Measurements from ENCODE around the gene DNASE1L2. TPM values are rescaled to one million over a fixed set of nuclear protein-coding genes. Genes with fewer than 3 reads are reported as not detected.

The DNASE1L2 gene
- total RNA-seq, 1 experiment from 2014 or later, result 1.5 TPM

DNA sequence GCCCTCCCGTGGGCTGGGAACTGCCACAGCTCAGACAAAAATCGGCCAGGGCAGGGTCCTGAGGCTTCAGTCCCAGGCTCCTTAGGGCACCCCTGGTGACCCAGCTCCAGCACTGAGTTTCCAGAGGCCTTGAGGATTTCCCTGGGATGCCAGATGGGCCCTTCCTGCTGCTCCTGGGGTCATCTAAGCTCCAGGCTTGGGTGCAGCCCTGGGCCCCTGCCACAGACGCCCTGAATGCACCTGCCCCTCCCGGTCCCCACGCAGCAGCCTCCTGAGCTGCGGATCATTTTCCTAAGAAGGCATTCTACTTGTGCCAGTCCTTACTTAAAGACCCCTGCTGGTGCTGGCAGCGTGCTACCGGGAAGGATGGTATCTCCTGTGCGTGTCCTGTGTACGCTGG lies 37.7 kb downstream of the DNASE1L2 start:
- H3K27me3 Mint-ChIP-seq (ENCODE audit: insufficient read depth, unreplicated experiment), result no peaks in the 10 kb centered on the region
- CTCF ChIA-PET, result no interaction called here
- H3K4me3 Mint-ChIP-seq (ENCODE audit: unreplicated experiment), result no peak overlapping the region
- no peaks in the 10 kb centered on the region for H3K9me3 Mint-ChIP-seq (ENCODE audit: unreplicated experiment)
- H3K27ac Mint-ChIP-seq (ENCODE audit: low read depth, unreplicated experiment), result no peak overlapping the region
- no peaks in the 10 kb centered on the region for H3K36me3 Mint-ChIP-seq (ENCODE audit: insufficient read depth, unreplicated experiment)
- TF ChIP-seq, protein P1, sequence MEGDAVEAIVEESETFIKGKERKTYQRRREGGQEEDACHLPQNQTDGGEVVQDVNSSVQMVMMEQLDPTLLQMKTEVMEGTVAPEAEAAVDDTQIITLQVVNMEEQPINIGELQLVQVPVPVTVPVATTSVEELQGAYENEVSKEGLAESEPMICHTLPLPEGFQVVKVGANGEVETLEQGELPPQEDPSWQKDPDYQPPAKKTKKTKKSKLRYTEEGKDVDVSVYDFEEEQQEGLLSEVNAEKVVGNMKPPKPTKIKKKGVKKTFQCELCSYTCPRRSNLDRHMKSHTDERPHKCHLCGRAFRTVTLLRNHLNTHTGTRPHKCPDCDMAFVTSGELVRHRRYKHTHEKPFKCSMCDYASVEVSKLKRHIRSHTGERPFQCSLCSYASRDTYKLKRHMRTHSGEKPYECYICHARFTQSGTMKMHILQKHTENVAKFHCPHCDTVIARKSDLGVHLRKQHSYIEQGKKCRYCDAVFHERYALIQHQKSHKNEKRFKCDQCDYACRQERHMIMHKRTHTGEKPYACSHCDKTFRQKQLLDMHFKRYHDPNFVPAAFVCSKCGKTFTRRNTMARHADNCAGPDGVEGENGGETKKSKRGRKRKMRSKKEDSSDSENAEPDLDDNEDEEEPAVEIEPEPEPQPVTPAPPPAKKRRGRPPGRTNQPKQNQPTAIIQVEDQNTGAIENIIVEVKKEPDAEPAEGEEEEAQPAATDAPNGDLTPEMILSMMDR (IDR thresholded peaks at IDR 0.05; ENCODE audit: unreplicated experiment), result no peak
- POLR2A ChIA-PET, result no interaction called here
- BruUV-seq (replicated peaks), result TSS peak; percentile 24
- intact Hi-C loops (cut with micrococcal nuclease), result no loop called here
- DNase-seq (ENCODE audit: unreplicated experiment), result no peak
- H3K4me1 Mint-ChIP-seq (ENCODE audit: insufficient read depth, unreplicated experiment), result peaks cover 8% of the 10 kb centered on the region

DNA sequence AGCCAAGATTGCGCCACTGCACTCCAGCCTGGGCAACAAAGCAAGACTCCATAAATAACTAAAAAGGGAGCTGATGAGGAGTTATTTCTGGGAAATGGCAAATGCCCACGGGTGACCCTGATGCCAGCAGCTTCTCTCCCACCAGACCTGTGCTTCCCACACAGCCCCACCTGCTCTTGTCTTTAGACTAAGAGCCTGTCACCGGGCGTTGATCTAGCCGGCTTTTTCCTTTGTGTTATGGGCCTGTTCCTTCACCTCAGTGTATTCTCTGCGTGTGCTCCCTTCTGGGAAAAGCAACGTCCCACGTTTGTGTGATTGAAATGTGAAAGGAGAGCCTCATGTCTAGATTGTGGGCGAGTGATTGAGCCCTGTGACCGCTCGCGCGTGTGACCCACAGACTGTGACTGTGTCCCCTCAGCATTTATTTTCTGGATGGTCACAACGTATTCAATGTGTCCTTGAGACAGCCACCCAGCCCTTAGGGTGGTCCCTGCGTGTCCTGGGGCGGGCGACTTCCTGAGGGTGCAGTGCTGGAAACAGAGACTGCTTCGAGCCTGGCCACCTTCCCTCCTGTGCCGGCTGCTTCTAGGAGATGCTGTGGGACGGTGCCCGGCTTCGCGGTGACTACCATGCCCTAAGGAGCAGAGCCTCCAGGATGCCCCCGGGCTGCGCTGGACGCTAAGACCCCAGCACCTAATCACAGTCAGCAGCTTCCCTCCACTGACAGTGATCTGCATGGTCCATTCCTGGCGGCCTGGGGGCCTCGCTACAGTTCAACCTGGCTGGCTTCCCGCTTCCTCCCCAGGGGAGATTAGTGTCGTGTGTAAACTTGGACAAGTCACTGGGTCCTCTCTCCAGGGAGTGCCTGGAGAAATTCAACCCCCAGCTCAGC lies 39.5 kb downstream of the DNASE1L2 start:
- Mint-ChIP-seq H3K27me3 (ENCODE audit: insufficient read depth, unreplicated experiment) (peaks cover 12% of the 10 kb centered on the region), H3K4me3 (ENCODE audit: unreplicated experiment) (no peak overlapping the region), H3K27ac (ENCODE audit: low read depth, unreplicated experiment) (no peak overlapping the region), H3K36me3 (ENCODE audit: insufficient read depth, unreplicated experiment) (peaks cover 2% of the 10 kb centered on the region), H3K9me3 (ENCODE audit: unreplicated experiment) (no peaks in the 10 kb centered on the region), H3K4me1 (ENCODE audit: insufficient read depth, unreplicated experiment) (no peaks in the 10 kb centered on the region)
- ChIA-PET POLR2A (no interaction called here), CTCF (no interaction called here)
- TF ChIP-seq, protein P1 (IDR thresholded peaks at IDR 0.05; ENCODE audit: unreplicated experiment), result no peak
- DNase-seq (ENCODE audit: unreplicated experiment), result no peak
- intact Hi-C loops (cut with micrococcal nuclease), result no loop called here
- BruUV-seq (replicated peaks), result no TSS peak

DNA sequence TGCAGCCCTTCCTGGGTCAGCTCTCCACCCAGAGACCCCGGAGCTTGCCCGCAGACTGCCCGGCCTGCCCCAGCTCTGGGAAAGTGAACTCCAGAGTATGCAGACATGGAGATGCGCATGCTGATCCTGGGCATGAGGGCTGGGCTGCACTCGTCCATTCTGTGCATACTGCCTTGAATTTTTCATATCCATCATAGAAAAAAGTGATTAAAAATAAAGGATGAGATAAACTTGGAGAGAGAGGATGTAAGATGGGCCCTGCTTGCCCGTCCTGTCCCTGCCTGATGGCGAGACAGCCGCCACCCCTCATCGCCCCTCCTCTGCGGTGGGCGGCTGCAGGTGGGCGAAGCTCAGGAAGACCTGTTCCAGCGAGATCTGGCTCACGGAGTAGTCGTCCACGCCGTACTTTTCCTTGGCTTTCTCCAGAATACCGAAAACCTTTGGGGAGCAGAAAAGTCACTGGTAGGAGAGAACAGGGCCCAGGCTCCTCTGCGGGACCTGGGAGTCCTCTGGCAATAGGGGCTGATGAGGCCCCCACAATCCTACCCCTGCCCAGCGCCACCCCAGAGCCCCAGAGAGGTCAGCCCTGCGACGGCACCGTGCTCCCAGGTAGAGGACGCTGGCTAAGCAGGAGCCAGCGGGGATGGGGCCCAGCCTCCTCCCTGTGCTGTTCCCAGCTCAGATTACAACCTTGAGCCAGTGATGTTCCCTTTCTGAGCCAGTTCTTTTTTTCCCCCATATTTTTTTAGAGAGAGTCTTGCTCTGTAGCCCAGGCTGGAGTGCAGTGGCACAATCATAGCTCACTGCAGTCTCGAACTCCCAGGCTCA lies 40.3 kb downstream of the DNASE1L2 start:
- CTCF ChIA-PET, result no interaction called here
- Mint-ChIP-seq H3K27ac (ENCODE audit: low read depth, unreplicated experiment) (no peak overlapping the region), H3K36me3 (ENCODE audit: insufficient read depth, unreplicated experiment) (peaks cover 6% of the 10 kb centered on the region), H3K4me3 (ENCODE audit: unreplicated experiment) (no peak overlapping the region), H3K4me1 (ENCODE audit: insufficient read depth, unreplicated experiment) (no peaks in the 10 kb centered on the region), H3K27me3 (ENCODE audit: insufficient read depth, unreplicated experiment) (peaks cover 21% of the 10 kb centered on the region), H3K9me3 (ENCODE audit: unreplicated experiment) (no peaks in the 10 kb centered on the region)
- TF ChIP-seq, protein P1 (IDR thresholded peaks at IDR 0.05; ENCODE audit: unreplicated experiment), result no peak
- no TSS peak for BruUV-seq (replicated peaks)
- POLR2A ChIA-PET, result no interaction called here
- intact Hi-C loops (cut with micrococcal nuclease), result no loop called here
- DNase-seq (ENCODE audit: unreplicated experiment), result no peak

DNA sequence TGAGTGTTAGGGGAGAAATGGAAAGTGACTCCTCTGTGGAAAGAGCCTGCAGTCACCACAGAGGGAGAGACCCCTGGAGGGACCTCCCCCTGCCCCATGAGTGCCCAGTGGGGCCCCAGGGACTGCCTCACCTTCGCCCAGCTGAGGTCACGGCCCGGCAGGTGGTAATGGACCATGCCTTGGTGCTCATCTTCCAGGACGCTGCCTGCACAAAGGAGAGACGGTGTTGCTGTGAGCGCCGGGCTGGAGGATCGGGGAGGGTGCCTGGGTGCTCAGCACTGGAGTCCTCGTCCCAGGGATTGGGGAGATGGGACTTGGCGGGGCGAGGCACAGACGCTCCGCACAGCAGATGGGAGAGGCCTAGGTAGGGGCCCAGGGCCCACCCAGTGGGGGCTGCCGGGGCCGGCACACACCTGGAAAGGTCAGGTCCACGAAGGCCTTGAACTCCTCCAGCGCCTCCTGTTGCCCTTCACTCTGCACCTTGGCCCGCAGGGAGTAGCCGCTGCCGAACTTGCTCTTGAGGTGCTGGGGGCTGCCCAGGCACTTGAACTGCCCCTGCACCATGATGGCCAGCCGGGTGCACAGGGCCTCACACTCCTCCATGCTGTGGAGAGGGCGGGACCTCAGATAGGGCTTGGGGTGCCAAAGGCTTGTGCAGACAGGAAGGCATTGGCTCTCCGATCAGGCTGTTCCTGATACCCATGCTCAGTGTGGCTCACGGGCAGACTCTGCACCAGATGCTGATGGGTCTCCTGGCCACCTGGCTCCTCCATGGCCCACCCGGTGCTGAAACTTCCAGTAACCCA lies 41.4 kb downstream of the DNASE1L2 start:
- no peak overlapping the region for H3K27ac Mint-ChIP-seq (ENCODE audit: low read depth, unreplicated experiment)
- CTCF ChIA-PET, result no interaction called here
- H3K27me3 Mint-ChIP-seq (ENCODE audit: insufficient read depth, unreplicated experiment), result peaks cover 23% of the 10 kb centered on the region
- intact Hi-C loops (cut with micrococcal nuclease), result no loop called here
- H3K9me3 Mint-ChIP-seq (ENCODE audit: unreplicated experiment), result no peaks in the 10 kb centered on the region
- BruUV-seq (replicated peaks), result no TSS peak
- DNase-seq (ENCODE audit: unreplicated experiment), result no peak
- TF ChIP-seq, protein P1 (IDR thresholded peaks at IDR 0.05; ENCODE audit: unreplicated experiment), result no peak
- no peak overlapping the region for H3K4me3 Mint-ChIP-seq (ENCODE audit: unreplicated experiment)
- POLR2A ChIA-PET, result no interaction called here
- H3K36me3 Mint-ChIP-seq (ENCODE audit: insufficient read depth, unreplicated experiment), result peaks cover 6% of the 10 kb centered on the region
- no peaks in the 10 kb centered on the region for H3K4me1 Mint-ChIP-seq (ENCODE audit: insufficient read depth, unreplicated experiment)
